ENCODE results near the gene RNASE1. TPM values are rescaled to one million over a fixed set of nuclear protein-coding genes. Genes with fewer than 3 reads are reported as not detected.
"Not testable (repeated sequence)": the region's sequence is repeated elsewhere in the genome, so short reads cannot be mapped to it uniquely, and the experiment has no call there.

Gene RNASE1
- not detected in 2 replicates for total RNA-seq

GRCh38 chr14:20802341-20803084 lies at the start of gene RNASE1:
TSS of gene RNASE1 (minus strand) at chr14:20802844. CDS start at chr14:20802068, 776 bp downstream.
- intact Hi-C loops (cut with micrococcal nuclease) = no loop called here

- intact Hi-C loops (cut with micrococcal nuclease) = no loop called here
Observed at GRCh38 chr14:20848955-20849570, 46.4 kb upstream of the RNASE1 start.

- intact Hi-C loops (cut with micrococcal nuclease) = no loop called here
Observed at GRCh38 chr14:20848316-20848954, 45.8 kb upstream of the RNASE1 start.

GRCh38 chr14:20846560-20846959 lies 43.9 kb upstream of the RNASE1 start:
- intact Hi-C loops (cut with micrococcal nuclease) = no loop called here

- intact Hi-C loops (cut with micrococcal nuclease) = no loop called here
Observed at GRCh38 chr14:20841096-20841495, 38.5 kb upstream of the RNASE1 start.

- intact Hi-C loops (cut with micrococcal nuclease) = no loop called here
Observed at GRCh38 chr14:20837831-20838230, 35.2 kb upstream of the RNASE1 start.

- intact Hi-C loops (cut with micrococcal nuclease) = no loop called here
Observed at GRCh38 chr14:20836668-20837338, 34.2 kb upstream of the RNASE1 start.

- intact Hi-C loops (cut with micrococcal nuclease) = no loop called here
Observed at GRCh38 chr14:20834899-20835298, 32.3 kb upstream of the RNASE1 start.

- intact Hi-C loops (cut with micrococcal nuclease) = no loop called here
Observed at GRCh38 chr14:20830831-20831230, 28.2 kb upstream of the RNASE1 start.

GRCh38 chr14:20828024-20828694 lies 25.5 kb upstream of the RNASE1 start:
- intact Hi-C loops (cut with micrococcal nuclease) = not testable (repeated sequence)

GRCh38 chr14:20827326-20827725 lies 24.7 kb upstream of the RNASE1 start:
- intact Hi-C loops (cut with micrococcal nuclease) = no loop called here

- intact Hi-C loops (cut with micrococcal nuclease) = not testable (repeated sequence)
Observed at GRCh38 chr14:20826666-20827065, 24.0 kb upstream of the RNASE1 start.

GRCh38 chr14:20823859-20824258 lies 21.2 kb upstream of the RNASE1 start:
- intact Hi-C loops (cut with micrococcal nuclease) = no loop called here

GRCh38 chr14:20821521-20822108 lies 19.0 kb upstream of the RNASE1 start:
- intact Hi-C loops (cut with micrococcal nuclease) = not testable (repeated sequence)

GRCh38 chr14:20820063-20820904 lies 17.6 kb upstream of the RNASE1 start:
- intact Hi-C loops (cut with micrococcal nuclease) = no loop called here

GRCh38 chr14:20818861-20819260 lies 16.2 kb upstream of the RNASE1 start:
- intact Hi-C loops (cut with micrococcal nuclease) = no loop called here

GRCh38 chr14:20815946-20816345 lies 13.3 kb upstream of the RNASE1 start:
- intact Hi-C loops (cut with micrococcal nuclease) = not testable (repeated sequence)

- intact Hi-C loops (cut with micrococcal nuclease) = no loop called here
Observed at GRCh38 chr14:20811986-20812975, 9.6 kb upstream of the RNASE1 start.

- intact Hi-C loops (cut with micrococcal nuclease) = no loop called here
Observed at GRCh38 chr14:20809917-20810316, 7.3 kb upstream of the RNASE1 start.

Data from T-helper 2 cell treated with Interferon-gamma antibody and Interleukin-4, amounts not matched to agents 100 ng/mL and 5 ng/mL, for 36 hours (primary cell).